Amygdala (tissue), 56 donors: ENCODE data around the gene GNAS.
"Not testable (repeated sequence)": the region's sequence is repeated elsewhere in the genome, so short reads cannot be mapped to it uniquely, and the experiment has no call there.

ENCODE experiments used
- DNase-seq, 56 donors: peaks; one replicate each; lab custom pipeline; 2025; lab: John Stamatoyannopoulos, UW

Gene GNAS

DNA sequence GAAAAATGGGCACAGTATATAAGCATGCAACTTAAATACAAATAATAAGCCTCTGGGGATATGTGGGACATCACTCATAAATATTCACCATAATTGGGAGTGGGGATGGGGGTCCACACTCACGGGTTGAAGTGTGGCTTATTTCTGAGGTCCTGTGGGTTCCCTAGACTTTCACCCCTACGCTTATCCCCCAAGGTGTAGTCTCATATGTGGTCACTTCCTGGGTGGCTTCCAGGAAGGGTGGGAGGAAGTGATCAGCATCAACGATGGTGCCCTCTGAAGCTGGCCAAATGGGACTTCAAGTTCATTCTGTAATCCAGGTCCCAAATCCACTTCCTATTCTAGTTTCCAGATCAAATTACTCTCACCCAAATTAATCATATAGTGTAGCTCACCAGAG is 59.5 kb downstream of the GNAS start:
- DNase-seq, result no peak

DNA sequence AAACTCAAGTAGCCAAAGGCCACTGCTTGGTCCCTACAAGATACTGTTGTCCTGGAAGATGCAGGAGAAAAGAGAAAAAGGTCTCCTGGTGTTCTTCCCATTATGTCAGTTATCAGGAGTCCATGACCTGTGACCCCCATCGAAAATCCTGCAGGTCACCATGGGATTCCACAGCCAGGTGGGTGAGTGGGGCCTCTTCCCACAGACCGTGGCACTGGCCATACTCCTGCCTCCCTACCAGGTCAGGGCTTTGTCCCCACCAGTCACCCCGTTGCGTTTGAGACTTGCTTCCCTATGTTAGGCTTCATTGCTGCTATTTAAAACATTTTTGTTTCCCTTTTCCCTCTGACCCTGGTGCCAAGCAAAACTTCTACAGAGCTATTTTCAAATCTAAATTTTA is 60.6 kb downstream of the GNAS start:
- DNase-seq, result no peak

DNA sequence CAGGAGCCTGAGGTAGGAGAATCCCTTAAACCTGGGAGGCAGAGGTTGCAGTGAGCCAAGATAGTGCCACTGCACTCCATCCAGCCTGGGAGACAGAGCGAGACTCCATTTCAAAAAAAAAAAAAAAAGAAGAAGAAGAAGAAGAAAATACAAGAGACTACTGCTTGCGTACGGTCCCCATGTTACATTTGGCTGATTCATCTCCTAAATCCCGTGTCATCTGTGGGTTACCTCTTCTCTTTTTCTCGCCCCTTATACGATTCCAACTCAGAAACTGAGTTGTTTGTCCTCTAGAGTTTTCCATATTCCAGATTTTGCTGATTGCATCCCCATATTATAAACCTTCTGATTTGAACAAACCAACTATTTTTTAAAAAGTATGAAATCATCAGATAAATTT is 66.1 kb downstream of the GNAS start:
- DNase-seq, result no peak

DNA sequence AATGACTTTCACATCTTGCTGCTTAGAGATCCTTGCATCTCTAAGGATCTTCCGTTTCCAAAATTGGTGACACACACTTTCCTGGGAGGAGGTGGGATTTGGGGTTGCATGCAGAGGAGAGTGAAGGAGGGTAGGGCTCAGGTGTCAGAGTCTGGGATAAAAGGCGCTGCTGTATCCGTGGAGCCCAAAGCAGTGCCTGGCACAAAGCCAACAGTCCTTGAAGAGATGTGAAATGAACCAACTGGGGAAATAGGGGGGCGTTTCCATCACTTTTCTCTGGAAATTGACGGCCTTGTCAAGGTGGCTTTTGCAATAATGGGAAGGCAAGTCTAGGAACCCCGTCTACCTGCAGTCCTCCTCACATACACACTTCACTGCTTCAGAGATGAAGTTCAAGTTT is 69.0 kb downstream of the GNAS start:
- DNase-seq, result no peak

DNA sequence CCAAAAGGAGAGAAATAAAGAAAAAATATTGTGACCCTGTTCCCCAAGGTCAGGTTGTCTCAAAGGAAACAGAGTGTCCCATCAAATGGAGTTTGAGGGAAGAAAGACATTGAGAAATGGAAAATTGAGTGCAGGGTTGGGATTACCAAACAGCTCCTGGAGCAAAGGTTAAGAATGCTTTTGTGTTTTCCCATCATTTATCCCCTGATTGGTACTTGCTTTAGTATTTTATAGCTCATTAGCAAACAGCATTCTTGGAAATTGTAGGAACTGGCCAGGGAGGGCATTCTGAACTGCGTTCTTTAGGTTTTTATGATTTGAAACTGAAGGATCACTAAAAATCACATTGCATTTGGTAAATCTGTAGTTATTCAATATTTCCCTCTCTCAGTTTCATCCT is 69.5 kb downstream of the GNAS start:
- no peak for DNase-seq

DNA sequence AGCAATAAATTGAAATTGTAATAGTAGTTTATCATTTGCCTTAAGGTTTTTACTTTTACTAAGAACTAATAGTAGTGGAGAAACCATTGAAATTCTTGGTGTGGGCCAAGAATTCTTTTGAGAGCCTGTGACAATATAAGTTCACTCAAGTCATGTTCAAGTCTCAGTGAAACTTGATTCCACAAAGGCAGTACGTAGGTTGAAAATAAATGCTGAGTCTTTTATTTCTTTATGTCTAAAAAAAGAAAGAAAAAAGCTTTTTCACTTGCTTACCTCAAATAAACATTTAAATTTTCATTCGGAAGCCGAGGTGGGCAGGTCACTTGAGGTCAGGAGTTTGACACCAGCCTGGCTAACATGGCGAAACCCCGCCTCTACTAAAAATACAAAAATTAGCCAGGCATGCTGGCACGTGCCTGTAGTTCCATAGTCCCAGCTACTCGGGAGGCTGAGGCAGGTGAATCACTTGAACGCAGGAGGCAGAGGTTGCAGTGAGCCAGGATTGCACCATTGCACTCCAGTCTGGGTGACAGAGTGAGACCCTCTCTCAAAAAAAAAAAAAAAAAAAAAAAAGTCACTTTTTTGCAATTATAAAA is 70.7 kb downstream of the GNAS start:
- DNase-seq, result no peak

DNA sequence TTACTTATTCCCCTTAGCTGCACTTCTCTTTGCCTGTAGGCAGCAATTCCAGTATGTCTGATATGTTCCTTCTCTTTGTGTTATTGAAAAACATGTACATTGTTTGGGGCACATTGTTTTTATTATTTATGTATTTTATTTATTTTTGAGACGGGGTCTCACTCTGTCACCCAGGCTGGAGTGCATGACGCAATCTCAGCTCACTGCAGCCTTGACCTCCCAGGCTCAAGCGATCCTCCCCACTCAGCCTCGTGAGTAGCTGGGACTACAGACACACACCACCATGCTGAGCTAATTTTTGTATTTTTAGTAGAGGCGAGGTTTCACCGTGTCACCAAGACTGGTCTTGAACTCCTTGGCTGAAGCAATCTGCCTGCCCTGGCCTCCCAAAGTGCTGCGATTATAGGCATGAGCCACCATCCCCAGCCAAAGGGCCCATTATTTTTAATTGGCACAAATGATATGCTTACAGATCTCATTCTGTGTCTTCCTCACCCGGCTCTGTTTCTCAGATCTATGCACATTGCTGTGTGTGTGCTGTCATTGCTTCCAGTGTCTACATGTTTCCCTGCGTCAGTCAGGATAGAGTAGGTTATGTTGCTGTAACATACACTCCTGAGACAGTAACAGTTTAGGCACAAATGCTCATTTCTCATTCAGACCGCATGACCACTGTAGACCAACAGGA is 74.4 kb downstream of the GNAS start:
- DNase-seq, result no peak

DNA sequence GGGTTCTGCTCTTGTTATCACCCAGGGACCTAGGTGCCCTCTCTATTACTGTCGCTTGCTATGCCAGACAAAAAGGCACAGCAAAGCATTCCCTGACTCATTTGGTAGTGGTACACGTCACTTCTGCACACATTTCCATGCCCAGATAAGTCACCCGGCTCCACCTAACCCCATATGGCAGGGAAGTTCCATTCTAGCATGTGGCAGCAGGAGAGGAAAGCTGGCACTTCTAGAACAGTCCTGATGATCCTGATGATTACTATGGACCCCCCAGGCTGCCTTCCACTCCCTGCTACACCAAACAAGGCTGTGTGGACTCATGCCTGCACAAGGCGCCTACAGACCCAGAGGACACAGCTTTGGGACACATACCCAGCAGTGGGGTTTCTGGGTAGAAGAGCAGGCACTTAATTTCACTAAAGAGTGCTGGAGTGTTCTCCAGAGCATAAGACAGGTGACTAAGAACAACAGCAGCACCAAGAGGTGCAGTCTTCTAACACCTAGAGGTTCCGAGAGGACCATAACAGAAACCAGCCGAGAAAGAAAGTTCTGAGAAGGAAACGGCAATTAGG is 75.1 kb downstream of the GNAS start:
- no peak for DNase-seq

DNA sequence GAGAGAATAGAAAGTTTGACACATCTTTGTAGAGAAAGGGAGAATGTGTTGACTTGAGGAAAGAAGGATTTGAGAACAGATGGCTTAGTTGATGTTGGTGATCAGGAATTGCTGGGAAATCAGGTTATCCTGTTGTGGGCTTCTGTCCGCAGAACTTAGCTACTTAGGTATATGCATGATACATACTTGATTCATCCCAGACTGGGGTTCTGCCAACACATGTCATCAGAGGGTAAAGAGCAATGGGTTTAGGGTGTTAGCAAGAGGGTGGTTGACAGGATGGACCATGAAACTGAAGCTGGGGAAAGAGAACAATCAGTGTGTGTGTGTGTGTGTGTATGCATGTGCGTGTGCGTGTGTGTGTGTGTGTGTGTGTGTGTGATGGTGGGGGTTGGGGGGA is 78.0 kb downstream of the GNAS start:
- no peak for DNase-seq

DNA sequence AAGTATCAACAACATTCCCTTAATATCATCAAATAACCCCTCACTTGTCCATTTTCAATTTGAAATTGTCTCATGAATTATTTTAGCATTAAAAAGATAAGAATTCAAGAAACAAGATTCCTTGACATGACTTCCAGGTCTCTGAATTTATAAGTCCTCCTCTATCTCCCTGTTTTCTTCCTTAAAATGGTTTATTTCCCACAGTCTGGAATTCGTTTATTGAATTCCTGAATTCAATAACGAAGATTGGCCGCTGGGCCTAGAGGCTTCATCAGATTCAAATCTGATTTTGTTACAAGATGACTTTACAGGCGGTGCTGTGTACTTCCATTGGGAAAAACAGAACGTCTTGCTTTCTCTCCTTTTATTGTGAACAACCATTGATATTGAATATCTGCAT is 79.7 kb downstream of the GNAS start:
- DNase-seq, result no peak

DNA sequence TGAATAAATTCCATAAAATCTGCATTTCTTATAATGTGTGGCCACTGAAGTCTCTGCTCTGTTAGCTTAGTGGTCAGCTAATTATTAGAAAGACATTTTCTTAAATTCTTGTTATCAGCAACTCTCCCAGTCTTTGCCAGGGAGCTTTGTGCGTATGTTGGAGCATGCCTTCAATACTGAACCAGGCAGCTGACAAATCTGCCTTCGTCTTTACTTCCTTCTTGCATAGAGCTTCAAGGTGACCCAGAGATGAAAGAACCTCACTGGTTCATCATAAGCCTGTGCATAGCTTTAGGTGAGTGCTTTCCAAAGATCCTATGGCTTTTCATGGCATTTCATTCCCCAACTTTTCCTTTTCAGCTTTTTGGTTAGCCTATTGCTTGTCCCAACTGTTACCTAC is 85.6 kb downstream of the GNAS start:
- DNase-seq, result no peak

DNA sequence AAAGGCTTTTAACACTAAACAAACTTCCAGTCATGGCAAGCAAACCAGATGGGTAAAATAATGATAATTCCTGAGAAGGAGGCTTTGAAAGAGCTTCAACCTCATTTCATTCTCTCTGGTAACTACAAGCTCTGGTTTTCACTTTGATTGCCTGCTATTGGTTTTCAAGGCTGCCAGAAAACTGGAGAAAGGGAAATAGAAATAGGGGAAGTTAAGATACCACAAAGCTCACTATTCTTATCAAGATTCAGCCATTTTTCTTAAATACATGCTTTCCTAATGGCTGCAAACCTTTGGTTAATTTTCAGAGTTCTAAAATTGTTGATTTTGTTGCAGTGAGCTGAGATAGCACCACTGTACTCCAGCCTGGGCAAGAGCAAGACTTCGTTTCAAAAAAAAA is 86.0 kb downstream of the GNAS start:
- DNase-seq, result no peak

DNA sequence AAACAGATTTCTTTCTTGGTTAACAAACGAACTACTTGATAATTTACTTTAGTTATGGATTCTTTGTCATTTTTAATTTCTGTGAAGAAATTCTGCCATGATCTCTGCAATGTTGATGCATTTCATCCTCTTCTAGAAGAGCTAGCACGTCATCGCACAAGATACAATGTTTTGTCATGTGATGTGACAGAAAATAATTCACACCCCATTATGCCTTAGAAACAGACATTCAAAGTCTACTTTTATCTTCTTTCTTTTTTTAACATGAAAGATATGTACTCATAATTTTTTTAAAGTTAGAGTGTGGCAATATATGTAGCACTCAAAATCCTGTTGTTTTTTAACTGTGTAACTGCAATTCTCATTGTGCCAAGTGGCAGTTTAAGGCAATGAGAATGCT is 89.0 kb downstream of the GNAS start:
- DNase-seq, result no peak

DNA sequence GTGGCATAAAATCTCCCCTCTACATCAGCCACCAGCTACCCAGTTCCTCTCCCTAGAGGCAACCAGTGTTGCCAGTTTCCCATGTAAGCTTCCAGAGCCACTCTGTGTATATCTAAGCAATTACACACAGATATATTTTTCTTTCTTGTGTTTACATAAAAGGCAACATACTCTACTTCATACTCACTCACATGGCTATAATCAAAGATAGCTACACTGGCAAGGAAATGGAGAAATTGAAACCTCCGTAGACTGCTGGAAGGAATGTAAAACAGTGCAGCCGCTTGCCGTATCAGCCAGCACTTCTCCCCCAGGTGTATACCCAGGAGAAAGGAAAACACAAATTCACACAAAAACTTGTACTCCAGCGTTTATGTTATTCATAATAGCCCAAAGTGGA is 90.0 kb downstream of the GNAS start:
- no peak for DNase-seq

DNA sequence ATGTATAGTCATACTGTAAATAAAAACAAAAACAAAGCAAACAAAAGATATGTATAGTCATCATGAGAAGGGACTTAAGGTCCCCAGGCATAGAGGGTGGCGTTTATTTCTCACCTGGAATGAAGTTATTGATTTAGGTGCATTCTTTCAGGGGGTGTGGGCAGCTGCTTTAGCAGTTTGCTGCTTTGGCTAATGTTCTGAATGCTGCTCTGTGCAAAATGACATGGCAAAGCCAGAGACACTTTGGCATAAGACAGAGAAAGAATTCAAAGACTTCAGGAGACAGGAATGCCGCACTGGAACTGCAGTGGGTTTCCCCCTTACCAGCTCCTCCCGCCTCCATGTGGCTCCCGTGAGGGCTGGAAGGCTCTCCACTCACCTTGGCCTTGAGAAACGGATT is 92.1 kb downstream of the GNAS start:
- DNase-seq, result no peak

DNA sequence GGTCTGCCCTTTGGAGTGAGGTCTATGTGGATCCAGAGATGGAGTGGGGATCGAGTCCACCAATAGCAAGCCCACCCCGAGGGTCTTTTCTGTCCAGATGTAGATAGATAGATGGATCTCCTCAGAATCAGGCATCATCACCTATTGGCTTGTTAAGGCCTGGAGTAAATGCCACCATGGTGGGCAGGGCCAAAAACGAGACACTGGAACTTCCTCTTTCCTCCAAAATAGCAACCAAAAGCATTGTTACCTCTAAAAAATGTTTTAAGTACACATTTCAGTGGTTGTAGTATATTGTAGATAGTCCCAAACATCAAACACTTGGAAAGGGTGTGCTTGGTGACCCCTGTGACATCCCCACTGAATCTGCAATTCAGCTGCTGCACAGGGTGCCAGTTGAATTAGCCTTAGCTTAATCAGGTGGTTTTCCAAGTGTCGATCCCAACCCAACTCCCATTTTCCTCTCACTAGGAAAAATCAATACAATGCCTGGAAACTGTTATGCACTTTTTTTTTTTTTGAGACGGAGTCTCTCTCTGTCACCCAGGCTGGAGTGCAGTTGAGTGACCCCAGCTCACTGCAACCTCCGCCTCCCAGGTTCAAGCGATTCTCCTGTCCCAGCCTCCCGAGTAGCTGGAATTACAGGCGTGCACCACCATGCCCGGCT is 93.6 kb downstream of the GNAS start:
- no peak for DNase-seq

DNA sequence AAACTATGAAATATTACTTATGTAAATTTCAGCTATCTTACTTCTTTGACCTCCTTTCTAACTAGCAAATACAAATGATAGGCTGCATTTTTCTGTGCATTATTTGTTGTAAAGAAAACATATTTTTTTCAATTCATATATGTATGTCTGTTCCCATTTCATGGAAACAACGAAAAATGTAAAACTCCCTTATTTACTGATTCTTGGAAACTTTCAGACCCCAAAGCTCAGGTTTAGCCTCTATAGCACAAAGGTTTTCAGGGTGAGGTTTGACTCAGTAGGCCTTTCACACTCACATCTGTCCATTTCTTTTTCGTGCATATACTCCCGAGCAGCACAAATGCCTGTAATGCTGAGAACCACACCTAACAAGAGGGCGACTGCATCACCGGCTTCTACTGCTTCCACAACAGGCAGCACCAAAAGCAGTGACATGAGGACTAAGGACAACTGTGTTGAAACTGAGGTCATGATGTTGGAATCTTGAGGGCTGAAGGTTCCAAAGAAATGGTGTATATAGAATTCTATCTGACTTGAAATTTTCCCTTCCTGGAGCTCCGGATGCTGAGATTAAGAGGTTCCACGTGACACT is 95.4 kb downstream of the GNAS start:
- DNase-seq, result not testable (repeated sequence)

DNA sequence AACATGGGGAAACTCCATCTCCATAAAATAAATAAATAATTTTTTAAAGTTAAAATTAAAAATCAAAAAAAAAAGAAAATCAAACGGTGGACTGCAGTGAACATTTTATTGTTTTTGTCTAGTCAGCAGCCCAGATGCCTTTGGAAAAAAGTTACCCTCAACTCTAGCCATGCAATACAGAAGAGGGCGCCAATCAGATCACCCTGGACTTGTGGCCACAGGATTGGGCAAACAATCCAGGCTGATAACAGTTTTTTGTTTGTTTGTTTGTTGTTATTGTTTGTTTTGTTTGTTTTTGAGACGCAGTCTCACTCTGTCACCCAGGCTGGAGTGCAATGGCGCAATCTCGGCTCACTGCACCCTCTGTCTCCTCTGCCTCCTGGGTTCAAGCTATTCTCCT is 98.1 kb downstream of the GNAS start:
- no peak for DNase-seq

DNA sequence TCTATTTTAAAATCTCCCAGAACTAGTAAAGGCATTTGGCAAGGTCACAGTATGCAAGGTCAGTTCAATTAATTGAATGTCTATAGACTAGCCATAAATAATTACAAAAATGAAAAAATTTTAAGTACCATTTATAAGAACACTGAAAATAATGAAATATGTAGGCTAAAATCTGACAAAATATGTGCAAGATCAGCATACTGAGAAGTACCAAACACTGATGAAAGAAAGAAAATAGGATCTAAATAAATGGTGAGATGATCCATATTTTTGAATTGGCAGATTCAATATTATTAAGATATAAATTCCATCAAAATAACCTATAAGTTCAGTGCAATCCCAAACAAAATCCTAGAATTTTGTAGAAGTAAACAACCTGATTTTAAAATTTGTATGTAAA is 100.5 kb downstream of the GNAS start:
- DNase-seq, result no peak

DNA sequence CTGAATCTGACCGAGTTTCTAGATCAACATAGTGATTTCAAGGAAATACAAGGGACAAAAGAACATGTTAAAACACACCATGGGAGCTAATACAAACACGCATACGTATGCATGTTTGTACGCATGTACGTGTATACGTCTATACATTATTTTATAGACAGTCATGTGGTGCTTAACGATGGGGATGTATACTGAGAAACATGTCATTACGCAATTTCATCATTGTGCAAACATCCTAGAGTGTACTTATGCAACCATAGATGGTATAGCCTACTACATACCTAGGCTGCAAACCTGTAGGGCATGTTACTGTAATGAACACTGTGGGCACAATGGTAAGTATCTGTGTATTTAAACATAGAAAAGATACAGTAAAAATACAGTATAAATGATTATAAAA is 103.6 kb downstream of the GNAS start:
- no peak for DNase-seq

DNA sequence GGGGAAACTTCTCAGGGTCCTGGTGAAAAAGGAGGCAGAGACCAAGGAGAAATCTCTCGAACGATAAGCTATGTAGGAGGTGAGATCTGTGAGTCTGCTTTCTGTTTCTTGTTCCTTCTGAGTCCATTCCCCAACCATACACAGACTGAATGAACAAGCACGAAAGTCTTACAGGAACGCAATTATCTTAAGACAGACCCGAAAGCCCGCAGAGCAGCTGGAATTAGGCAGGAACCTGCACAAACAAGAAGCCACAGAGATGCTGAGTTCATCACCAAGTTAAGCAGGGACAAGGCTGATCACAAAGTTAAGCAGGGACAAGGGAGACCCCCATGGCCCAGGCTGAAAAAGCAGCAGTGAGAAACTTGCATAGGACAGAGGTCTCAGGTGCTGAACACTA is 107.1 kb downstream of the GNAS start:
- DNase-seq, result no peak
